HG03432 (cell line): ENCODE measurements around the gene PRDX6.
"Not testable (repeated sequence)": the region's sequence is repeated elsewhere in the genome, so short reads cannot be mapped to it uniquely, and the experiment has no call there.

Experiments used
- ATAC-seq: cut with Tn5 transposase; IDR thresholded peaks from one replicate; pipeline ENCODE4 v1.9.1; 2021; ENCODE audit warnings: mild to moderate bottlenecking, moderate library complexity; ENCODE audit not compliant: unreplicated experiment

The PRDX6 gene

GRCh38 chr1:173495609-173496267 lies 18.6 kb downstream of the PRDX6 start:
- ATAC-seq = no peak

GRCh38 chr1:173496757-173497320 lies 19.7 kb downstream of the PRDX6 start:
- no peak for ATAC-seq

GRCh38 chr1:173499729-173500128 lies 22.6 kb downstream of the PRDX6 start:
- ATAC-seq = no peak

GRCh38 chr1:173502104-173502503 lies 25.0 kb downstream of the PRDX6 start:
- ATAC-seq = no peak

DNA sequence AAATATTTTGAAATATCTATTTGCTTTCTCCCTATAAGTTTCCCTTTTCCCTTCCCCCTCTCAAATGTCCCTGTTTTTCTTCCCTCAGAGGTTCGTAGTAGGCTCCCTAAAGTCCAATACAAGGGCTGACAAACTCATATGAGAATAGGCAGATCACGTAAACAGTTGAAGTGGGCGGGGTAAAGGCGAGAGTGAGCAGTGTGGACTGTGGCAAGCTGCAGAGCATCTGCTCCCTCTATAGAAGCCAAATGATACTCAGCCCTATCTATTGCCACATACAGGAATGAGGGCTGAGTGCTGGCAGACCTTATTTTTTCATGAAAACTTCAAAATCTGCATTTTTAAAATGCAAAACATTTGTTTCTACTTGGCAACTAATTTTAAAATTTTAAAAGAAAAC lies 26.3 kb downstream of the PRDX6 start:
- no peak for ATAC-seq

- no peak for ATAC-seq
Measured at GRCh38 chr1:173504268-173504667, 27.1 kb downstream of the PRDX6 start.

DNA sequence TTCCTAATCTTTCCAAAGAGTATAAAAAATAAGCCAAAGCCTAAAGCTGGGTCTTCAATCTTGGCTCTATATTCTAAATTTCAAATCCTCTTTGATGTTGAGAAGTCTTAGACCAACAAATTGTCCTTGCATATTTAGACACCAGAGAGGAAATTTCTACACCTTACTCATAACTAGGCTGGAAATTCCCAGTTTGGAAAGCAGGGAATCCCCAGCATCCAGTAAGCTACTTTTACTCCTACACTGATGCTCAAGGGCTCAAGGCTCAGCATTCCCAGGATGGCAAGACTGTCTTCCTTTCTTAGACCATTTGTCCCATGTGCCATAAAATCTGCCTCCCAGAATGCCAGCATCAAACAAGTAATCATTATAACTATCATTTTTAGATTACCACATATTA lies 28.3 kb downstream of the PRDX6 start:
- ATAC-seq = no peak

DNA sequence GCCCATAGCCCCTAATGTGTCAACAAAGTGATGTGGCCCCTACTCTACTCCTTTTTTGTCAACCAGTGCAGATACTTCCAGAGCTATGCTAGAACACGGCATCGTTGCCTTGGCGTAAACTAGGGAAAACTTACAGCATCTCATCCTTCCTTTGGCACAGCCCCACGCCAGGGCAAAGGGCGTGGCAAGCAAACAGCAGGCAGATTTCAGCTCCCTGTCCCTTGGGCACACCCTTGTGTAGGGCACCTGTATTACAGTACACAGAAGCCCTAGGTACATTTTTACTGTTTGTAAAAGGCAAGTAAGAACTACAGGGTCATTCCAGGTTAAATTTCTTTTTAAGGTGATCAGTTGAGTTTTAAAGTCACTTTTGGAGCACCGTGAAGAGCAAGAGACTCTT lies 29.3 kb downstream of the PRDX6 start:
- no peak for ATAC-seq

DNA sequence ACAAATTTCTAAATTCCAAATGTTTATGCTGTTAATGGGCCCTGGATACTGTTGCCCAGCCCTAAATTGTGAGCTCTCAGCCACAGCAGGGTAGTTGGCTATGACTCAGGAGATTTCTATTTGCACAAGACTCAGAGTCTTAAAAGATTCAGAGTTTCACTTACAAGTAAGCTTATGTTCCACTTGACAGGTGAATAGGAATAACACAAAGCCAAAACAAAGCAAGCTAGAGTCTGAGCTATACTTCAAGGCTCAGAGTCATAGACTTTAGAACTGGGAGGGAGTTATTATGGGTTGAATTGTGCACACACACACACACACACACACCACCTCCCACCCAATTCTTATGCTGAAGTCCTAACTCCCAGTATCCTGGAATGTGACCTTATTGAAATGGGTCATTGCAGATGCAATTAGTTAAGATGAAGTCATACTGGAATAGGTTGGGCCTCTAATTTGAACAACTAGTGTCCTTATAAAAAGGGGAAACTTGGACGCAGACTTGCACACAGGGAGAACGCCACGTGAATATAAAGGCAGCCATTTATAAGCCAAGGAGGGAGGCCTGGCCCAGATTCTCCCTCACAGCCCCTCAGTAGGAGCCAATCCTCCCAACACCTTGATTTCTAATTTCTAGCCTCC lies 30.2 kb downstream of the PRDX6 start:
- ATAC-seq = no peak

DNA sequence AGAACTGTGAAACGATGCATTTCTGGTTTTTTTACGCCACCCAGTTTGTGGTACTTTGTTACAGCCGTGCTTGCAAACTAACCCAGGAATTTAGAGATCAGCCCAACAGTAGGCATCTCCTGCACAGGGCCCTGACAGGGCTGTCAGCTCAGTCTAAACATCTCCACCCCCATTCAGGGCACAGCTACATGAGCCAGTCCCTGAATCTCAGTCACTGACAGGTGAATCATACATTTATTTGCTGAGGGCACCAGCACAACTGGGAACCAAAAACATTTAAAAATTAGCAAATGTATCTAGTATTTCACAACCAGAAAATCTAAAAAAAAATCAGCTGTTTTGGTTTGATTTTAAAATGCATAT lies 30.7 kb downstream of the PRDX6 start:
- no peak for ATAC-seq

GRCh38 chr1:173508541-173508940 lies 31.4 kb downstream of the PRDX6 start:
- ATAC-seq = no peak

DNA sequence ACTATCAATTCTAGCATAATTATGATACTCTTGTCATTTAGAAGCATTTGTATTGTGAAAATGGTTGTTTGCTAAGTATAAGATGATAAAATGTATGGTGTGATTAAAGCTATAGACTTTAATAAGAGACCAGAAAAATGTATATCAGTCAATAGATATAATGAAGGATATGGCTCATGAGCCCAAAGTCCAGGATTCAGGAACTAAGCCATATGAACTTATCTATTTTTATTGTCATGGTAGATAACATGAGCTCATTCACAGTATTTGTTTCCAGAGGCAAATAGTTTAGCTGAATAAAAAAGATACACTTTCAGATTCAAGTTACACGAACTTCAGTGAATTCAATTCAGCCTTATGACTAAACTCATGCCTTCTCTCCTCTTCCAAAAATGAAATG lies 32.7 kb downstream of the PRDX6 start:
- no peak for ATAC-seq

GRCh38 chr1:173514503-173514902 lies 37.4 kb downstream of the PRDX6 start:
- ATAC-seq = not testable (repeated sequence)

- no peak for ATAC-seq
Measured at GRCh38 chr1:173520799-173521198, 43.7 kb downstream of the PRDX6 start.

DNA sequence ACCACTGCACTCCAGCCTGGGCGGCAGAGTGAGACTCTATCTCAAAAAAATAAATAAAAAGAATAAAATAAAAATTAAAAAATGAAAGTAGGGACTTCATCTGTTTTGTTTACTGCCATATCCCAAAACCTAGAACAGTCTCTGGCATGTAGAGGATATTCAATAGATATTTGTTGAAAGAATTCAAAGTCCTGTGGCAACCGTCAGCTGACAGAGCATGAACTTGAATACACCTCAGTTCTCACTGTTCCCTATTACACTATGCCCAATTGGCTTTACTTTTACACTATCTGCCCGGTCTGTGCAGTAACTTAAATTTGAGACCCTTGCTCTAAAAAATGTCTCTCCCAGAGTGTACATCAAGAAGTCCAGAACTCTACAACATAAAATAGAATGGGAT lies 46.2 kb downstream of the PRDX6 start:
- ATAC-seq = no peak

DNA sequence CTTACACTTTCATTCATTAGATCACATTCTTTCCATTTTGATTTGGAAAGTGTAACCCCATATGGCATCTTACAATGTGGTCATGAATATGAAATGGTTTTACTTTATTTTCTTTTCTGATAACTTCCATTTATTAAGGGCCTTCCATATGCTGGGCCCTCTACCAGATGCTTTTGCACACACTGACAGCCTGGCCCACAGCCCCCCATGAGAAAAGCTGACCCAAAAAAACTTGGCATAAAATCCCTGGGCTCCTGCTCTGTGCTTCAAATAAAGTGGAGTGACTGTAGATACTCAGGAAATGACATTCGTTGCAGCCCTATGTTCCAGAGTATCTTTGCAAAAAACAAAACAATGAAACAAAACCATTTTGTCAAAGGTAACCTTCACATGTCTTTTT lies 48.8 kb downstream of the PRDX6 start:
- ATAC-seq = no peak

GRCh38 chr1:173527151-173527826 lies 50.2 kb downstream of the PRDX6 start:
- no peak for ATAC-seq

GRCh38 chr1:173529106-173529505 lies 52.0 kb downstream of the PRDX6 start:
- no peak for ATAC-seq

- ATAC-seq = no peak
Measured at GRCh38 chr1:173530795-173531693, 53.9 kb downstream of the PRDX6 start.

DNA sequence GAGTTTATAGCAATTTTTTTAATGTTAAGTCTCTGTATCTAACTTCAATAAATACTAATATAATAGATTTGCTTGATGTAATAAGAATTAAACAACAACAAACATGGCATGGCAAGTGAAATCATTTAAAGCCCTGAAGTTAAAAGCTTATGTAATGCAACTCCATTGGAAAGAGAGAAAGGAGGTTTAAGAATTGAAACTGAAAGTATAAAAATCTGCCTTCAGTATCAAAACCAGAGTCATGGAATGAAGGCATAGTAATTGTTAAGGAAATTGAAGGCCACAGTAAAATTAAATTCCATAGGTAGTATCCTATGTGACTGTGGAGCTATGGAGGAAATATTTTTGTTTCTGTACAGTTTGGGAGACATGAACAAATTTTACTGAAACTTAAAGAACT lies 55.1 kb downstream of the PRDX6 start:
- ATAC-seq = no peak

DNA sequence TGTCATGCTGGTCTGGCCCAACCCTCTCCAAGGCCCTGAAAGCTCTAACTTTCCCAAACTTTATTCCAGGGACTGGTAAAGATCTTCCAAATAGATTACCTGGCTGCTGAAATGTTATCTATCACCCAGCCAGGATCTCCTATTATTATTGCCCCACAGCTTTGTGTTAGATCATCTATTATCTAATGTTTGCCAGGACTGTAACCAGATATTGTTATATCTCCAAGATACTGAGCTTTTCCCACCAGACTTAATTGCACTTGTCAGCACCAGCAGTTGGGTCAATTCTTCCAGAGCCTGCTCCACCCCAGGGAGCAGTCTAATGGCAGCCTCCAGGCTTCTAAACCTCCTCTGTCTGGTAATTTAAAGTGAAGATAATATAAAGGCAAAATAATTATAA lies 59.1 kb downstream of the PRDX6 start:
- ATAC-seq = no peak
